OCI-LY3 (cell line): ENCODE data around the gene NPPA.

Source experiments
- EZH2phosphoT487 ChIP-seq: fragments of 200-600 bp; shearing (Covaris generic); IDR thresholded peaks from 2 replicates; pipeline ENCODE4 v1.6.1; 2018; ENCODE audit warnings: antibody characterized with exemption, mixed run types, low read depth
- TF ChIP-seq, protein P1 (sequence below): fragments of 200-600, 300-600 bp; sonication (generic); IDR thresholded peaks from 2 replicates; pipeline ENCODE4 v1.5.1; 2014; ENCODE audit warnings: antibody characterized with exemption, low read length, low read depth

GRCh38 chr1:11858968-11859871, 11.6 kb upstream of the NPPA start:
- TF ChIP-seq, protein P1, sequence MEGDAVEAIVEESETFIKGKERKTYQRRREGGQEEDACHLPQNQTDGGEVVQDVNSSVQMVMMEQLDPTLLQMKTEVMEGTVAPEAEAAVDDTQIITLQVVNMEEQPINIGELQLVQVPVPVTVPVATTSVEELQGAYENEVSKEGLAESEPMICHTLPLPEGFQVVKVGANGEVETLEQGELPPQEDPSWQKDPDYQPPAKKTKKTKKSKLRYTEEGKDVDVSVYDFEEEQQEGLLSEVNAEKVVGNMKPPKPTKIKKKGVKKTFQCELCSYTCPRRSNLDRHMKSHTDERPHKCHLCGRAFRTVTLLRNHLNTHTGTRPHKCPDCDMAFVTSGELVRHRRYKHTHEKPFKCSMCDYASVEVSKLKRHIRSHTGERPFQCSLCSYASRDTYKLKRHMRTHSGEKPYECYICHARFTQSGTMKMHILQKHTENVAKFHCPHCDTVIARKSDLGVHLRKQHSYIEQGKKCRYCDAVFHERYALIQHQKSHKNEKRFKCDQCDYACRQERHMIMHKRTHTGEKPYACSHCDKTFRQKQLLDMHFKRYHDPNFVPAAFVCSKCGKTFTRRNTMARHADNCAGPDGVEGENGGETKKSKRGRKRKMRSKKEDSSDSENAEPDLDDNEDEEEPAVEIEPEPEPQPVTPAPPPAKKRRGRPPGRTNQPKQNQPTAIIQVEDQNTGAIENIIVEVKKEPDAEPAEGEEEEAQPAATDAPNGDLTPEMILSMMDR: no peak
- TF ChIP-seq EZH2phosphoT487: no peak
